K562 (cell line): Measurements from ENCODE around the gene DISC1. TPM values are rescaled to one million over a fixed set of nuclear protein-coding genes. Genes with fewer than 3 reads are reported as not detected.

ENCODE experiments used
- ATAC-seq: fragments of 200-7000 bp; cut with Tn5 transposase; 3 replicates; pipeline ENCODE4 v1.9.1; 2020; ENCODE audit warnings: moderate library complexity
- BruUV-seq: library from RNA; stranded (reverse); fragments of 400-500 nt; replicated peaks from 2 replicates; lab custom pipeline; 2021; lab: Mats Ljungman, UMichigan
- CTCF ChIA-PET: fragments of 300-600 bp; formaldehyde crosslinking; extraction: SDS; loops from one replicate; lab custom pipeline; 2021; ENCODE audit warnings: low intra/inter-chr PET ratio; lab: Yijun Ruan, JAX
- POLR2A ChIA-PET: fragments of 300-600, 350-650 bp; sonication (Branson Sonifier 250); formaldehyde crosslinking; extraction: SDS; loops from one replicate; lab custom pipeline; 2021; ENCODE audit warnings: antibody characterized with exemption, inconsistent platforms; lab: Yijun Ruan, JAX
- DNase-seq, 4 experiments: peaks; one replicate each; pipeline versions ENCODE4 v3.0.0 to v3.0.0-alpha.2; 2011 to 2018; ENCODE audit warnings: low spot score in 3 of 4, mixed read lengths in 3 of 4; ENCODE audit errors: extremely low read depth in 1 of 4
- FAIRE-seq: peaks from 2 replicates; lab custom pipeline; 2011; peaks lifted over from hg19 to GRCh38; lab: Jason Lieb, UNC
- H2AFZ ChIP-seq: 2 replicates; pipeline ENCODE4 v1.6.0; 2011; ENCODE audit warnings: low read depth, low read length, control low read depth, inconsistent platforms
- H3K27ac ChIP-seq: fragments of 200-600 bp; 3 replicates; pipeline ENCODE4 v1.8.0; 2011; ENCODE audit warnings: low read depth, mild to moderate bottlenecking, control low read depth, inconsistent platforms, low read length, moderate library complexity, mixed read lengths; ENCODE audit errors: extremely low read depth
- H3K27me3 ChIP-seq, 2 experiments: fragments of 300-600 bp in 1 of 2; 2 replicates in 1 of 2; 3 replicates in 1 of 2; pipeline versions ENCODE4 v1.6.0 to v1.8.0; 2011; ENCODE audit warnings: inconsistent platforms in 2 of 2, low read length in 2 of 2, mild to moderate bottlenecking in 1 of 2, mixed read lengths in 1 of 2, moderate library complexity in 1 of 2; ENCODE audit not compliant: control insufficient read depth in 2 of 2, insufficient read depth in 2 of 2
- H3K36me3 ChIP-seq: fragments of 300-600 bp; 3 replicates; pipeline ENCODE4 v1.8.0; 2011; ENCODE audit warnings: mild to moderate bottlenecking, low read length, inconsistent platforms; ENCODE audit not compliant: control insufficient read depth, insufficient read depth
- H3K4me1 ChIP-seq, 2 experiments: fragments of 200-600 bp in 1 of 2; replicated peaks in 1 of 2; 2 replicates in 1 of 2; 3 replicates in 1 of 2; pipeline versions ENCODE4 v1.5.1 to v1.8.0; 2011; ENCODE audit warnings: inconsistent platforms in 2 of 2, low read length in 2 of 2, mild to moderate bottlenecking in 1 of 2, mixed read lengths in 1 of 2, moderate library complexity in 1 of 2; ENCODE audit not compliant: control insufficient read depth in 2 of 2, insufficient read depth in 2 of 2
- H3K4me2 ChIP-seq: 2 replicates; pipeline ENCODE4 v1.6.1; 2011; ENCODE audit warnings: low read length, control low read depth, inconsistent platforms, mixed read lengths; ENCODE audit not compliant: insufficient read depth
- H3K4me3 ChIP-seq: fragments of 200-600 bp; sonication (generic), shearing (Covaris generic); 2 replicates; pipeline ENCODE4 v1.5.1; 2016; ENCODE audit warnings: control low read depth, inconsistent platforms
- H3K79me2 ChIP-seq: fragments of 200-600 bp; 3 replicates; pipeline ENCODE4 v1.8.0; 2011; ENCODE audit warnings: low read length, inconsistent platforms; ENCODE audit not compliant: control insufficient read depth, insufficient read depth
- H3K9ac ChIP-seq, 2 experiments: 2 replicates each; pipeline versions ENCODE4 v1.6.0 to v1.6.1; 2011; ENCODE audit warnings: low read depth in 2 of 2, low read length in 2 of 2, control low read depth in 1 of 2, inconsistent platforms in 1 of 2, mild to moderate bottlenecking in 1 of 2, mixed read lengths in 1 of 2; ENCODE audit not compliant: insufficient read depth in 1 of 2
- H3K9me1 ChIP-seq: one replicate; pipeline ENCODE4 v1.6.0; 2011; ENCODE audit warnings: inconsistent platforms, mild to moderate bottlenecking, low read length, moderate library complexity; ENCODE audit not compliant: control insufficient read depth, insufficient read depth
- H3K9me3 ChIP-seq: replicated peaks from 2 replicates; pipeline ENCODE4 v1.5.1; 2011; ENCODE audit warnings: low read depth, low read length, inconsistent platforms; ENCODE audit not compliant: control insufficient read depth, insufficient read depth
- H4K20me1 ChIP-seq: replicated peaks from 2 replicates; pipeline ENCODE4 v1.6.1; 2011; ENCODE audit warnings: low read length, inconsistent platforms, mixed read lengths; ENCODE audit not compliant: control insufficient read depth, insufficient read depth
- ASH1L ChIP-seq: fragments of 450-650 bp; IDR thresholded peaks from 2 replicates; pipeline ENCODE4 v1.6.1; 2018; ENCODE audit warnings: borderline replicate concordance, mild to moderate bottlenecking, low read depth; ENCODE audit not compliant: partially characterized antibody
- BRD9 ChIP-seq: fragments of 450-650 bp; IDR thresholded peaks from 2 replicates; pipeline ENCODE4 v1.6.1; 2018; ENCODE audit warnings: low read depth; ENCODE audit not compliant: partially characterized antibody
- CREB3 ChIP-seq: fragments of 450-650 bp; conservative IDR thresholded peaks from 2 replicates; pipeline ENCODE4 v1.6.1; 2016; ENCODE audit warnings: missing genetic modification characterization, low read depth, mild to moderate bottlenecking, missing compliant biosample characterization, moderate library complexity
- KLF6 ChIP-seq: fragments of 250-450 bp; sonication (Bioruptor Pico); IDR thresholded peaks from 2 replicates; pipeline ENCODE4 v1.4.0; 2020; ENCODE audit warnings: mild to moderate bottlenecking, moderate library complexity, borderline replicate concordance
- MED1 ChIP-seq: sonication (generic); formaldehyde crosslinking; IDR thresholded peaks from 2 replicates; pipeline ENCODE4 v1.8.1; 2023; ENCODE audit warnings: missing genetic modification reagents, borderline replicate concordance
- NBN ChIP-seq: fragments of 450-650 bp; IDR thresholded peaks from 2 replicates; pipeline ENCODE4 v1.6.1; 2016; ENCODE audit warnings: low read depth, mild to moderate bottlenecking
- PHB2 ChIP-seq: fragments of 450-650 bp; IDR thresholded peaks from 2 replicates; pipeline ENCODE4 v1.6.1; 2017; ENCODE audit warnings: low read depth
- POLR2B ChIP-seq: fragments of 450-650 bp; IDR thresholded peaks from 2 replicates; pipeline ENCODE4 v1.6.1; 2018; ENCODE audit warnings: low read depth; ENCODE audit not compliant: partially characterized antibody
- RBM14 ChIP-seq: fragments of 200-400 bp; formaldehyde crosslinking; IDR thresholded peaks from 2 replicates; pipeline ENCODE4 v1.6.1; 2018; ENCODE audit warnings: low read depth, mild to moderate bottlenecking, low read length, moderate library complexity, borderline replicate concordance; ENCODE audit not compliant: insufficient read depth
- ZNF23 ChIP-seq: fragments of 250-450 bp; sonication (Bioruptor Pico); IDR thresholded peaks from 2 replicates; pipeline ENCODE4 v1.4.0; 2020; ENCODE audit warnings: mild to moderate bottlenecking
- ZNF354B ChIP-seq: fragments of 250-450 bp; sonication (Bioruptor Pico); IDR thresholded peaks from 2 replicates; pipeline ENCODE4 v1.4.0; 2020
- ZNF507 ChIP-seq: conservative IDR thresholded peaks from 2 replicates; pipeline ENCODE4 v1.6.1; 2017; ENCODE audit warnings: missing genetic modification characterization, missing compliant biosample characterization
- WGBS: fragments of 100-300 bp; shearing (Covaris generic); methylation state at CpG from one replicate; pipeline ENCODE4 v1.1.6; 2016; ENCODE audit warnings: low coverage, mixed read lengths; ENCODE audit not compliant: insufficient coverage; ENCODE audit errors: missing lambda C conversion rate; 5-methylcytosine and 5-hydroxymethylcytosine counted together
- in situ Hi-C: fragments of 300-500 bp; cut with MboI; formaldehyde crosslinking; loops from 4 replicates; pipeline ENCODE4 v1.15.0; 2018; ENCODE audit warnings: inconsistent platforms, mixed read lengths
- intact Hi-C: fragments of 100-400 bp; cut with micrococcal nuclease; formaldehyde crosslinking; loops from 2 replicates; pipeline ENCODE4 v1.14.2; 2022
- polyA plus RNA-seq, 8 experiments: library from polyadenylated mRNA; depleted of rRNA in 4 of 8; stranded (reverse) in 5 of 8; unstranded in 3 of 8; fragments of >200 nt; fragmentation: Nextera tagmentation in 2 of 8; fragmentation: Illumina TruSeq in 1 of 8; extraction: Ambion mirVana in 2 of 8; extraction: Trizol in 1 of 8; gene quantifications; 2 replicates each; pipeline versions ENCODE4 v1.2.1 to v1.2.3, GENCODE V29; 2011 to 2014; ENCODE audit warnings: inconsistent platforms in 1 of 8, missing spikeins in 1 of 8
- total RNA-seq, 7 experiments: library from RNA; depleted of rRNA in 6 of 7; stranded (reverse); fragments of >200 nt in 6 of 7; fragmentation: Illumina TruSeq in 2 of 7; extraction: Trizol in 2 of 7; gene quantifications; 2 replicates each; pipeline versions ENCODE4 v1.2.1 to v1.2.3, GENCODE V29; 2011 to 2021; ENCODE audit warnings: low replicate concordance in 1 of 7
- TF ChIP-seq, protein P1 (sequence below): fragments of 450-650 bp; IDR thresholded peaks from 2 replicates; pipeline ENCODE4 v1.6.1; 2016; ENCODE audit warnings: borderline replicate concordance
- TF ChIP-seq, protein P2 (sequence below): fragments of 250-450 bp; sonication (Bioruptor Pico); IDR thresholded peaks from 2 replicates; pipeline ENCODE4 v1.4.0; 2020

DISC1 gene
- total and polyA plus RNA-seq, 9 of the 15 experiments (the other 6 are each of a cell fraction or from before 2014, with no cell fraction given): 0.01 to 0.11 (median 0.08) TPM; not detected in 1

DNA sequence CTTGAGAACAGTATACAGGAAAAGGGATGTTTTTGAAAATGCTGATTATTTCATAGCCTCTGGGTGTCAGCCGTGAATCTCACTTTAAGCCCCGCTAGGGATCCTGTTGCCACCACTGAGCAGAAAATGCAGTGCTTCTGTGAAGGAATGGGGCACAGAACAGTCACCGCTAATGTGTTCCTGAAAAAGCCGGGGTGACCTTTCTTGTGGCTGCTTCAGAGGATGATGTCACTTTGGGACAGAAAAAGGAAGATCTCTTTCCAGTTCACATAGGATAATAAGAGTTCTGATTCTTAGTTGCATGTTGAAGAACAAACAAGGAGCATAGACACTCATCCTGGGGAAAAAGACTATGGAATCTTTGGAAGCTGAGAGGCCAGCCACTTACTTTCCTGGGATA lies 349.6 kb downstream of the DISC1 start:
- no peaks in the 10 kb centered on the region for H3K79me2 ChIP-seq
- H3K4me3 ChIP-seq: no peak overlapping the region
- no peak for ATAC-seq
- 0% methylated on average over 4 of the region's 4 CpGs for WGBS
- no peak overlapping the region for H2AFZ ChIP-seq
- no peaks in the 10 kb centered on the region for H3K4me1 ChIP-seq
- no peak for DNase-seq
- CTCF ChIA-PET: no interaction called here
- no peaks in the 10 kb centered on the region for H4K20me1 ChIP-seq
- intact Hi-C loops (no loop called here), in situ Hi-C loops (no loop called here)
- POLR2A ChIA-PET: no interaction called here
- H3K36me3 ChIP-seq: no peaks in the 10 kb centered on the region
- H3K27ac ChIP-seq: no peak overlapping the region
- no peak overlapping the region for H3K4me2 ChIP-seq
- H3K9me1 ChIP-seq: no peaks in the 10 kb centered on the region
- no peaks in the 10 kb centered on the region for H3K9me3 ChIP-seq
- no peak overlapping the region for H3K9ac ChIP-seq
- H3K27me3 ChIP-seq: no peaks in the 10 kb centered on the region
- FAIRE-seq: no peak
- no TSS peak for BruUV-seq
- TF ChIP-seq, protein P1, sequence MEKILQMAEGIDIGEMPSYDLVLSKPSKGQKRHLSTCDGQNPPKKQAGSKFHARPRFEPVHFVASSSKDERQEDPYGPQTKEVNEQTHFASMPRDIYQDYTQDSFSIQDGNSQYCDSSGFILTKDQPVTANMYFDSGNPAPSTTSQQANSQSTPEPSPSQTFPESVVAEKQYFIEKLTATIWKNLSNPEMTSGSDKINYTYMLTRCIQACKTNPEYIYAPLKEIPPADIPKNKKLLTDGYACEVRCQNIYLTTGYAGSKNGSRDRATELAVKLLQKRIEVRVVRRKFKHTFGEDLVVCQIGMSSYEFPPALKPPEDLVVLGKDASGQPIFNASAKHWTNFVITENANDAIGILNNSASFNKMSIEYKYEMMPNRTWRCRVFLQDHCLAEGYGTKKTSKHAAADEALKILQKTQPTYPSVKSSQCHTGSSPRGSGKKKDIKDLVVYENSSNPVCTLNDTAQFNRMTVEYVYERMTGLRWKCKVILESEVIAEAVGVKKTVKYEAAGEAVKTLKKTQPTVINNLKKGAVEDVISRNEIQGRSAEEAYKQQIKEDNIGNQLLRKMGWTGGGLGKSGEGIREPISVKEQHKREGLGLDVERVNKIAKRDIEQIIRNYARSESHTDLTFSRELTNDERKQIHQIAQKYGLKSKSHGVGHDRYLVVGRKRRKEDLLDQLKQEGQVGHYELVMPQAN: no peak
- TF ChIP-seq CREB3 (tag): no peak
- TF ChIP-seq ASH1L: no peak
- TF ChIP-seq POLR2B: no peak
- TF ChIP-seq RBM14: no peak
- TF ChIP-seq PHB2: no peak
- TF ChIP-seq BRD9: no peak
- no peak for TF ChIP-seq MED1
- TF ChIP-seq NBN: no peak
- TF ChIP-seq ZNF354B (CRISPR knock-in tag): no peak
- TF ChIP-seq KLF6: no peak
- TF ChIP-seq, protein P2, sequence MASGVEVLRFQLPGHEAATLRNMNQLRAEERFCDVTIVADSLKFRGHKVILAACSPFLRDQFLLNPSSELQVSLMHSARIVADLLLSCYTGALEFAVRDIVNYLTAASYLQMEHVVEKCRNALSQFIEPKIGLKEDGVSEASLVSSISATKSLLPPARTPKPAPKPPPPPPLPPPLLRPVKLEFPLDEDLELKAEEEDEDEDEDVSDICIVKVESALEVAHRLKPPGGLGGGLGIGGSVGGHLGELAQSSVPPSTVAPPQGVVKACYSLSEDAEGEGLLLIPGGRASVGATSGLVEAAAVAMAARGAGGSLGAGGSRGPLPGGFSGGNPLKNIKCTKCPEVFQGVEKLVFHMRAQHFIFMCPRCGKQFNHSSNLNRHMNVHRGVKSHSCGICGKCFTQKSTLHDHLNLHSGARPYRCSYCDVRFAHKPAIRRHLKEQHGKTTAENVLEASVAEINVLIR (CRISPR knock-in tag): no peak
- no peak for TF ChIP-seq ZNF507 (tag)
- no peak for TF ChIP-seq ZNF23 (CRISPR knock-in tag)
